SH-SY5Y (cell line): ENCODE results near the gene RNF41.

ENCODE experiments used
- GATA2 ChIP-seq: IDR thresholded peaks from 2 replicates; pipeline ENCODE4 v1.6.1; 2011; ENCODE audit warnings: mild to moderate bottlenecking, low read depth, low read length
- GATA3 ChIP-seq: IDR thresholded peaks from 2 replicates; pipeline ENCODE4 v1.6.1; 2011; ENCODE audit warnings: low read depth, mild to moderate bottlenecking, low read length, moderate library complexity

DNA sequence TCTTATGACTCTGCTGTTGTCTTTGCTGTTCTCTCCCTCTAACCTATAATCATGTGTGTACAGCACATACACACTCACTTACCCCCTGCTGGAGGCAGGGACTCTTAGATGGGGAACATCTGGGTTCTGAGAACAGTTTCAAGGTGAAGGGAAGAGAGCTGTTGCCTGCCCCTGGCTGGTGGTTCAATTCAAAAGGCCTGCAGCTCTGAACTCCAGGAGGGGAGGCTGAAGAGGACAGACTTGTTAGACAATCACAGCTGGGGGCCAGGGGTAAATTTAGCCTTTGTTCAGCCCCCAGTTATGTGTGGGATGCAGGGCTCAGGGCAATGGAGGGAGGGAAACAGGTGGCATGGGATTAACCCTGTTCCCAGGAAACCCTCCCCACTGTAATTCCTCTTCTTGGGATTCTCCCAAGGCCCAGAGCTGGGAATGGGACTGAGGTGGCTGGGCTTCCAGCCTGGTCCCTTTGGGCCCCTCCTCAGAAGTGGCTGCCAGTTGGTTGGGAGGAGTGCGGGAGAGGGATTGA is 67.4 kb downstream of the RNF41 start:
- TF ChIP-seq GATA2 (no peak), GATA3 (no peak)
